Upper lobe of left lung (tissue), 6 donors: Measurements from ENCODE around the gene TEX36. TPM values are rescaled to one million over a fixed set of nuclear protein-coding genes. Genes with fewer than 3 reads are reported as not detected.
"Not testable (repeated sequence)": the region's sequence is repeated elsewhere in the genome, so short reads cannot be mapped to it uniquely, and the experiment has no call there.

Source experiments
- ATAC-seq, 2 donors: fragments of 200-7000 bp; cut with Tn5 transposase; one replicate each; pipeline ENCODE4 v1.9.1; 2022; ENCODE audit warnings: mild to moderate bottlenecking in 2 of 2, moderate library complexity in 2 of 2; ENCODE audit not compliant: low FRiP score in 2 of 2
- DNase-seq, 2 donors: peaks; one replicate each; pipeline ENCODE4 v3.0.0-alpha.2; 2019 to 2020
- H3K27ac ChIP-seq, 4 donors: fragments of 200-600 bp; sonication (generic); one replicate each; pipeline ENCODE4 v1.5.1; 2016 to 2019
- H3K27me3 ChIP-seq, 4 donors: fragments of 200-600 bp; sonication (generic); one replicate each; pipeline ENCODE4 v1.5.1; 2017 to 2019
- H3K36me3 ChIP-seq, 4 donors: fragments of 200-600 bp; sonication (generic); one replicate each; pipeline ENCODE4 v1.5.1; 2016 to 2019
- H3K4me1 ChIP-seq, 4 donors: fragments of 200-600 bp; sonication (generic); one replicate each; pipeline ENCODE4 v1.5.1; 2018 to 2019
- H3K4me3 ChIP-seq, 4 donors: fragments of 200-600 bp; sonication (generic); one replicate each; pipeline ENCODE4 v1.5.1; 2017 to 2019; ENCODE audit warnings: mild to moderate bottlenecking in 2 of 4, moderate library complexity in 1 of 4
- H3K9me3 ChIP-seq, 4 donors: fragments of 200-600 bp; sonication (generic); one replicate each; pipeline ENCODE4 v1.5.1; 2018 to 2019
- CTCF ChIP-seq, 6 experiments: fragments of 450-650 bp in 4 of 6; fragments of 200-600 bp in 2 of 6; sonication (generic) in 2 of 6; IDR thresholded peaks; one replicate each; pipeline ENCODE4 v1.5.1; 2016 to 2019; ENCODE audit warnings: antibody characterized with exemption in 6 of 6
- EP300 ChIP-seq, 4 donors: sonication (generic); formaldehyde crosslinking; IDR thresholded peaks; one replicate each; pipeline ENCODE4 v1.5.1; 2017; ENCODE audit warnings: antibody characterized with exemption in 4 of 4, control low read depth in 2 of 4
- POLR2A ChIP-seq, 4 donors: fragments of 450-650 bp; IDR thresholded peaks; one replicate each; pipeline ENCODE4 v1.5.1; 2016 to 2017; ENCODE audit warnings: antibody characterized with exemption in 4 of 4, mild to moderate bottlenecking in 2 of 4
- POLR2AphosphoS5 ChIP-seq, 2 donors: sonication (generic); formaldehyde crosslinking; IDR thresholded peaks; one replicate each; pipeline ENCODE4 v1.5.1; 2017; ENCODE audit warnings: antibody characterized with exemption in 2 of 2
- WGBS, 2 donors: methylation state at CpG; one replicate each; pipeline ENCODE4 v1.1.5; 2017 to 2018; 5-methylcytosine and 5-hydroxymethylcytosine counted together
- total RNA-seq, 6 donors: library from RNA; depleted of rRNA in 4 of 6; stranded (reverse); fragments of >200 nt in 4 of 6; gene quantifications; one replicate each; pipeline versions ENCODE4 v1.1.0 to v1.2.1, GENCODE V29; 2016 to 2021
- donor health status: DM: no; HTN: no; CAD: no; lungs with moderate emphysema.
- donor health status: DM: no; HTN: yes; CAD: no; lungs with severe emphysema.

The TEX36 gene
- total RNA-seq, 6 donors from 2014 or later: not detected

GRCh38 chr10:125662584-125662983, 20.4 kb downstream of the TEX36 start:
- no peak overlapping the region for H3K4me3 ChIP-seq
- no peaks in the 10 kb centered on the region for H3K9me3 ChIP-seq
- H3K4me1 ChIP-seq: no peaks in the 10 kb centered on the region
- no peaks in the 10 kb centered on the region for H3K27me3 ChIP-seq
- TF ChIP-seq POLR2A (IDR thresholded peaks at IDR 0.05) (no peak), POLR2AphosphoS5 (IDR thresholded peaks at IDR 0.05) (no peak), CTCF (IDR thresholded peaks at IDR 0.05) (no peak), EP300 (IDR thresholded peaks at IDR 0.05) (no peak)
- DNase-seq (no peak), ATAC-seq (peak in 1 of 2 donors; percentile 25)
- H3K27ac ChIP-seq: no peak overlapping the region
- WGBS, 2 donors: 80 to 85% methylated on average over 2 of the region's 2 CpGs
- no peaks in the 10 kb centered on the region for H3K36me3 ChIP-seq

GRCh38 chr10:125661941-125662515, 20.9 kb downstream of the TEX36 start:
- Histone ChIP-seq H3K27ac (no peak overlapping the region), H3K4me3 (no peak overlapping the region), H3K36me3 (no peaks in the 10 kb centered on the region), H3K9me3 (no peaks in the 10 kb centered on the region), H3K4me1 (no peaks in the 10 kb centered on the region), H3K27me3 (no peaks in the 10 kb centered on the region)
- DNase-seq (no peak), ATAC-seq (peak; percentile 55 to 85)
- 57 to 65% methylated on average over 7 of the region's 7 CpGs for WGBS, 2 donors
- TF ChIP-seq EP300 (IDR thresholded peaks at IDR 0.05) (no peak), CTCF (IDR thresholded peaks at IDR 0.05) (no peak), POLR2AphosphoS5 (IDR thresholded peaks at IDR 0.05) (no peak), POLR2A (IDR thresholded peaks at IDR 0.05) (no peak)

- WGBS, 2 donors: 78 to 85% methylated on average over 8 to 12 of the region's 12 CpGs
- ATAC-seq (no peak), DNase-seq (peak in 1 of 2 donors; percentile 48)
- Histone ChIP-seq H3K36me3 (no peaks in the 10 kb centered on the region), H3K9me3 (no peaks in the 10 kb centered on the region), H3K27ac (no peak overlapping the region), H3K27me3 (no peaks in the 10 kb centered on the region), H3K4me3 (no peak overlapping the region), H3K4me1 (no peaks in the 10 kb centered on the region)
- TF ChIP-seq CTCF (IDR thresholded peaks at IDR 0.05): no peak
- no peak for TF ChIP-seq POLR2A (IDR thresholded peaks at IDR 0.05)
- TF ChIP-seq POLR2AphosphoS5 (IDR thresholded peaks at IDR 0.05): no peak
- TF ChIP-seq EP300 (IDR thresholded peaks at IDR 0.05): no peak
These were observed 21.5 kb downstream of the TEX36 start for GRCh38 chr10:125661431-125661940.

GRCh38 chr10:125659071-125659470, 23.9 kb downstream of the TEX36 start:
- no peak for TF ChIP-seq POLR2AphosphoS5 (IDR thresholded peaks at IDR 0.05)
- TF ChIP-seq EP300 (IDR thresholded peaks at IDR 0.05): no peak
- no peak for TF ChIP-seq CTCF (IDR thresholded peaks at IDR 0.05)
- no peak for TF ChIP-seq POLR2A (IDR thresholded peaks at IDR 0.05)
- H3K4me1 ChIP-seq: no peaks in the 10 kb centered on the region
- 81 to 97% methylated on average over 1 of the region's 1 CpG for WGBS, 2 donors

GRCh38 chr10:125656523-125656922, 26.4 kb downstream of the TEX36 start:
- DNase-seq: no peak
- 77 to 80% methylated on average over 3 of the region's 3 CpGs for WGBS, 2 donors

More at GRCh38 chr10:125659071-125659470, 23.9 kb downstream of the TEX36 start:
- DNase-seq (no peak), ATAC-seq (no peak)
- no peaks in the 10 kb centered on the region for H3K36me3 ChIP-seq
- no peak overlapping the region for H3K4me3 ChIP-seq
- no peak overlapping the region for H3K27ac ChIP-seq
- no peaks in the 10 kb centered on the region for H3K9me3 ChIP-seq
- H3K27me3 ChIP-seq: no peaks in the 10 kb centered on the region

GRCh38 chr10:125653113-125653512, 29.9 kb downstream of the TEX36 start:
- H3K4me3 ChIP-seq, H3K27ac ChIP-seq, H3K4me1 ChIP-seq, H3K36me3 ChIP-seq, H3K9me3 ChIP-seq, H3K27me3 ChIP-seq, ATAC-seq, DNase-seq: not testable (repeated sequence)
- WGBS, 2 donors: 79 to 100% methylated on average over 1 to 2 of the region's 2 CpGs

More at GRCh38 chr10:125656523-125656922, 26.4 kb downstream of the TEX36 start:
- Histone ChIP-seq H3K4me3 (no peak overlapping the region), H3K4me1 (no peaks in the 10 kb centered on the region), H3K36me3 (no peaks in the 10 kb centered on the region), H3K9me3 (no peaks in the 10 kb centered on the region), H3K27ac (no peak overlapping the region), H3K27me3 (no peaks in the 10 kb centered on the region)
- no peak for TF ChIP-seq POLR2A (IDR thresholded peaks at IDR 0.05)
- no peak for TF ChIP-seq CTCF (IDR thresholded peaks at IDR 0.05)
- ATAC-seq: no peak
